ENCODE results near the gene KLHL35.

DNA sequence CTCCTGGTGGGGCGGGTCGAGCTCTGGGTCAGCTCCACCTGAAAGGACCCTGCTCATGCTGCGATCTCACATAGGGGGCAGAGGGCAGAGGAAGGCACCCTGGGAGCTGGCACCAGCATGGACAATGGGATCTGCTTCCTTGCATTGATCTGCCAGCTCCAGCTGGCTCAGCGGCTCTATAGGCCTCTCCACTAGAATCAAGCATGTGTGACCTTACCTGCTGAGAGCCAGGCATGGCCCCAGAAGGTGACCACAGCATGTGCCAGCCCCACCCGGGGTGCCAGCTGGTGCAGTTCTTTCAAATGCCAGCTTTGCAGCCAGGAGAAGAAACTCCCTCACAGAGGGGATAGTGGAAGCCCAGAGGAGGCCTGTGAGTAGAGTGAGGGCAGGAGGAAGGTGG is 22.0 kb upstream of the KLHL35 start:
- no peak for TF ChIP-seq CTBP1 (IDR thresholded peaks at IDR 0.05; ENCODE audit: borderline replicate concordance)
- TF ChIP-seq NFRKB (IDR thresholded peaks at IDR 0.05): no peak
- TF ChIP-seq FOXM1 (IDR thresholded peaks at IDR 0.05; ENCODE audit: borderline replicate concordance): no peak
- no peak for TF ChIP-seq HDGF (IDR thresholded peaks at IDR 0.05; ENCODE audit: borderline replicate concordance)
